HepG2 (cell line): ENCODE data around the gene GADD45GIP1. TPM values are rescaled to one million over a fixed set of nuclear protein-coding genes. Genes with fewer than 3 reads are reported as not detected.

Experiments used
- BCL6 ChIP-seq: IDR thresholded peaks from 2 replicates; pipeline ENCODE4 v1.6.1; 2016; ENCODE audit warnings: missing genetic modification reagents, missing compliant biosample characterization
- CC2D1A ChIP-seq: sonication (generic); formaldehyde crosslinking; IDR thresholded peaks from 2 replicates; pipeline ENCODE4 v1.8.1; 2023; ENCODE audit warnings: mild to moderate bottlenecking, missing genetic modification reagents
- GATAD1 ChIP-seq: IDR thresholded peaks from 2 replicates; pipeline ENCODE4 v1.6.1; 2016; ENCODE audit warnings: missing genetic modification reagents, missing compliant biosample characterization
- MXI1 ChIP-seq: IDR thresholded peaks from 3 replicates; pipeline ENCODE4 v1.6.1; 2012; ENCODE audit warnings: low read depth, low read length, inconsistent platforms, borderline replicate concordance
- NCOA2 ChIP-seq: sonication (generic); formaldehyde crosslinking; IDR thresholded peaks from 2 replicates; pipeline ENCODE4 v1.8.0; 2022; ENCODE audit warnings: inconsistent platforms
- NCOA5 ChIP-seq: sonication (generic); formaldehyde crosslinking; IDR thresholded peaks from 2 replicates; pipeline ENCODE4 v1.4.0; 2020; ENCODE audit warnings: missing genetic modification reagents
- PPARG ChIP-seq: conservative IDR thresholded peaks from 2 replicates; pipeline ENCODE4 v1.6.1; 2016; ENCODE audit warnings: missing biosample characterization, missing genetic modification reagents
- RBM39 ChIP-seq: fragments of 200-400 bp; formaldehyde crosslinking; IDR thresholded peaks from one replicate; pipeline ENCODE4 v1.6.1; 2018; ENCODE audit warnings: antibody characterized with exemption, mild to moderate bottlenecking, low read depth, low read length; ENCODE audit not compliant: poor library complexity, severe bottlenecking
- REL ChIP-seq: sonication (generic); formaldehyde crosslinking; conservative IDR thresholded peaks from 2 replicates; pipeline ENCODE4 v1.8.0; 2022; ENCODE audit warnings: mild to moderate bottlenecking, missing genetic modification reagents, moderate library complexity
- THAP11 ChIP-seq: IDR thresholded peaks from 2 replicates; pipeline ENCODE4 v1.6.1; 2016; ENCODE audit warnings: missing biosample characterization, missing genetic modification reagents
- XRCC5 ChIP-seq: fragments of 200-400 bp; formaldehyde crosslinking; optimal IDR thresholded peaks from 2 replicates; pipeline ENCODE3; 2017; ENCODE audit warnings: mild to moderate bottlenecking, low read length
- ZBTB7A ChIP-seq: sonication (generic); formaldehyde crosslinking; IDR thresholded peaks from 2 replicates; pipeline ENCODE4 v1.8.0; 2022; ENCODE audit warnings: mild to moderate bottlenecking, missing genetic modification reagents
- ZFX ChIP-seq: sonication (generic); formaldehyde crosslinking; IDR thresholded peaks from 2 replicates; pipeline ENCODE4 v1.4.0; 2020; ENCODE audit warnings: mild to moderate bottlenecking, low read depth, missing genetic modification reagents, moderate library complexity
- ZNF20 ChIP-seq: sonication (generic); formaldehyde crosslinking; IDR thresholded peaks from 2 replicates; pipeline ENCODE4 v1.4.0; 2020; ENCODE audit warnings: mild to moderate bottlenecking, moderate library complexity, missing genetic modification reagents
- ZNF749 ChIP-seq: sonication (generic); formaldehyde crosslinking; IDR thresholded peaks from 2 replicates; pipeline ENCODE4 v1.8.0; 2022; ENCODE audit warnings: mild to moderate bottlenecking, missing genetic modification reagents, moderate library complexity, borderline replicate concordance
- ZNF883 ChIP-seq: sonication (generic); formaldehyde crosslinking; IDR thresholded peaks from 2 replicates; pipeline ENCODE4 v1.5.1; 2020; ENCODE audit warnings: mild to moderate bottlenecking, missing genetic modification reagents; ENCODE audit errors: not compliant biosample characterization
- polyA plus RNA-seq, 8 experiments: library from polyadenylated mRNA; depleted of rRNA in 3 of 8; stranded (reverse) in 7 of 8; unstranded in 1 of 8; fragments of >200 nt; fragmentation: Illumina TruSeq in 4 of 8; extraction: Trizol in 4 of 8; gene quantifications; 2 replicates each; pipeline versions ENCODE4 v1.2.1 to v1.2.3, GENCODE V29; 2011 to 2016; ENCODE audit warnings: low read depth in 4 of 8, missing spikeins in 1 of 8, mixed read lengths in 1 of 8; ENCODE audit not compliant: insufficient read depth in 1 of 8
- total RNA-seq, 5 experiments: library from RNA; depleted of rRNA; stranded (reverse); fragments of >200 nt; fragmentation: Illumina TruSeq; extraction: Trizol; gene quantifications; 2 replicates each; pipeline ENCODE4 v1.2.3, GENCODE V29; 2016; ENCODE audit warnings: low read depth in 1 of 5
- TF ChIP-seq, protein P1 (sequence below): sonication (generic); formaldehyde crosslinking; IDR thresholded peaks from one replicate; pipeline ENCODE4 v1.5.1; 2020; ENCODE audit warnings: mild to moderate bottlenecking, missing genetic modification reagents; ENCODE audit errors: not compliant biosample characterization
- TF ChIP-seq, protein P2 (sequence below): sonication (generic); formaldehyde crosslinking; IDR thresholded peaks from 2 replicates; pipeline ENCODE4 v1.8.0; 2022; ENCODE audit warnings: missing genetic modification reagents, mild to moderate bottlenecking, moderate library complexity, borderline replicate concordance
- TF ChIP-seq, protein P3 (sequence below): IDR thresholded peaks from 2 replicates; pipeline ENCODE4 v1.6.1; 2018; ENCODE audit warnings: missing genetic modification reagents

GADD45GIP1 gene
- total and polyA plus RNA-seq, 2 of the 13 experiments (the other 11 are each of a cell fraction or from before 2014, with no cell fraction given) = 24.6 to 30.7 TPM

DNA sequence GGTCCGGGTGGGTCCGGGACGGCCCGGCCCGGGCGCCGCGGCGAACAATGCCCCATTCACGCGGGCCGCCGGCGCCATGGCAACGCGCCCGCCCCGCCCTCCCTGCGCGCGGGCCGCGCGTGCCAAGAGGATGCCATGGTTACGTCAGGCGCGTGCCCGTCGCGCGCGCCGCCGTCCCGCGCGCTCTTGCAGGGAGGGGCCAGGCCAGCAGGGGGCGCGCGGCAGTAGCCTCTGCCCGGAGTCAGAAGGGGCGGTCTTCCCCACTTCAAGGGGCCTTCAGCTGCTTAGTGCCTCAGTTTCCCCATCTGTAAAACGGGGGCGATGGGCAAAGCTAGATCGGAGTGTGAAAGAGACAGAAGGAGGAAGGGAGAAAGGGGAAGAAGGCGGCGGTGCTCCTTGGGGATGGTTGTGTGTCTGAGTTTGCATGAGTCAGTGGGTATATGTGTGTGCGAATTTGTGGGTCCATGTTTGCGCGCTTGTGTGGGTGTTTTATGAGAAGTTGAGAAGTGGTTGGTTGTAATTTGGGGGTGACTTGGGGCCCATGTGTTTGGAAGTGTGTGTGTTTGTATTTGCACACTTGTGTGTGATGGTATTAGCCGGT, 26.6 kb upstream of the GADD45GIP1 start (continued):
- TF ChIP-seq NCOA2 (CRISPR knock-in tag) (peak; percentile 21; the same call in 1 of the 2 replicates), NCOA5 (no peak), ZNF749 (CRISPR knock-in tag) (no peak), REL (CRISPR knock-in tag) (0 out of 2 replicates have a peak, but pooled peaks have one; percentile 71), RBM39 (no peak), PPARG (no peak), THAP11 (CRISPR knock-in tag) (peak; percentile 58), BCL6 (CRISPR knock-in tag) (0 out of 2 replicates have a peak, but pooled peaks have one; percentile 8), XRCC5 (peak; percentile 86), GATAD1 (CRISPR knock-in tag) (peak; percentile 50; the same call in 1 of the 2 replicates), ZNF20 (CRISPR knock-in tag) (no peak), MXI1 (peak; percentile 93; the same call in 2 of the 3 replicates), ZBTB7A (0 out of 2 replicates have a peak, but pooled peaks have one; percentile 15), CC2D1A (CRISPR knock-in tag) (no peak), ZNF883 (CRISPR knock-in tag) (no peak), ZFX (CRISPR knock-in tag) (peak; percentile 23; the same call in 1 of the 2 replicates)
- TF ChIP-seq, protein P1, sequence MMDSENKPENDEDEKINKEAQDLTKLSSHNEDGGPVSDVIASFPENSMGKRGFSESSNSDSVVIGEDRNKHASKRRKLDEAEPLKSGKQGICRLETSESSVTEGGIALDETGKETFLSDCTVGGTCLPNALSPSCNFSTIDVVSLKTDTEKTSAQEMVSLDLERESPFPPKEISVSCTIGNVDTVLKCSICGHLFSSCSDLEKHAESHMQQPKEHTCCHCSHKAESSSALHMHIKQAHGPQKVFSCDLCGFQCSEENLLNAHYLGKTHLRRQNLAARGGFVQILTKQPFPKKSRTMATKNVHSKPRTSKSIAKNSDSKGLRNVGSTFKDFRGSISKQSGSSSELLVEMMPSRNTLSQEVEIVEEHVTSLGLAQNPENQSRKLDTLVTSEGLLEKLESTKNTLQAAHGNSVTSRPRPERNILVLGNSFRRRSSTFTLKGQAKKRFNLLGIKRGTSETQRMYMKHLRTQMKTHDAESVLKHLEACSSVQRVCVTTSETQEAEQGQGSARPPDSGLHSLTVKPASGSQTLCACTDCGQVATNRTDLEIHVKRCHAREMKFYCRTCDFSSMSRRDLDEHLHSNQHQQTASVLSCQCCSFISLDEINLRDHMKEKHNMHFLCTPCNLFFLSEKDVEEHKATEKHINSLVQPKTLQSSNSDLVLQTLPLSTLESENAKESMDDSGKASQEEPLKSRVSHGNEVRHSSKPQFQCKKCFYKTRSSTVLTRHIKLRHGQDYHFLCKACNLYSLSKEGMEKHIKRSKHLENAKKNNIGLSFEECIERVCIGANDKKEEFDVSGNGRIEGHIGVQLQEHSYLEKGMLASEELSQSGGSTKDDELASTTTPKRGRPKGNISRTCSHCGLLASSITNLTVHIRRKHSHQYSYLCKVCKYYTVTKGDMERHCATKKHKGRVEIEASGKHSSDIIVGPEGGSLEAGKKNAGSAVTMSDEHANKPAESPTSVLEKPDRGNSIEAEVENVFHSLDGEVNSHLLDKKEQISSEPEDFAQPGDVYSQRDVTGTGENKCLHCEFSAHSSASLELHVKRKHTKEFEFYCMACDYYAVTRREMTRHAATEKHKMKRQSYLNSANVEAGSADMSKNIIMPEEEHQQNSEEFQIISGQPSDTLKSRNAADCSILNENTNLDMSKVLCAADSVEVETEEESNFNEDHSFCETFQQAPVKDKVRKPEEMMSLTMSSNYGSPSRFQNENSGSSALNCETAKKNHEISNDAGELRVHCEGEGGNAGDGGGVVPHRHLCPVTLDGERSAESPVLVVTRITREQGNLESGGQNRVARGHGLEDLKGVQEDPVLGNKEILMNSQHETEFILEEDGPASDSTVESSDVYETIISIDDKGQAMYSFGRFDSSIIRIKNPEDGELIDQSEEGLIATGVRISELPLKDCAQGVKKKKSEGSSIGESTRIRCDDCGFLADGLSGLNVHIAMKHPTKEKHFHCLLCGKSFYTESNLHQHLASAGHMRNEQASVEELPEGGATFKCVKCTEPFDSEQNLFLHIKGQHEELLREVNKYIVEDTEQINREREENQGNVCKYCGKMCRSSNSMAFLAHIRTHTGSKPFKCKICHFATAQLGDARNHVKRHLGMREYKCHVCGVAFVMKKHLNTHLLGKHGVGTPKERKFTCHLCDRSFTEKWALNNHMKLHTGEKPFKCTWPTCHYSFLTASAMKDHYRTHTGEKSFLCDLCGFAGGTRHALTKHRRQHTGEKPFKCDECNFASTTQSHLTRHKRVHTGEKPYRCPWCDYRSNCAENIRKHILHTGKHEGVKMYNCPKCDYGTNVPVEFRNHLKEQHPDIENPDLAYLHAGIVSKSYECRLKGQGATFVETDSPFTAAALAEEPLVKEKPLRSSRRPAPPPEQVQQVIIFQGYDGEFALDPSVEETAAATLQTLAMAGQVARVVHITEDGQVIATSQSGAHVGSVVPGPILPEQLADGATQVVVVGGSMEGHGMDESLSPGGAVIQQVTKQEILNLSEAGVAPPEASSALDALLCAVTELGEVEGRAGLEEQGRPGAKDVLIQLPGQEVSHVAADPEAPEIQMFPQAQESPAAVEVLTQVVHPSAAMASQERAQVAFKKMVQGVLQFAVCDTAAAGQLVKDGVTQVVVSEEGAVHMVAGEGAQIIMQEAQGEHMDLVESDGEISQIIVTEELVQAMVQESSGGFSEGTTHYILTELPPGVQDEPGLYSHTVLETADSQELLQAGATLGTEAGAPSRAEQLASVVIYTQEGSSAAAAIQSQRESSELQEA (CRISPR knock-in tag) = no peak
- TF ChIP-seq, protein P2, sequence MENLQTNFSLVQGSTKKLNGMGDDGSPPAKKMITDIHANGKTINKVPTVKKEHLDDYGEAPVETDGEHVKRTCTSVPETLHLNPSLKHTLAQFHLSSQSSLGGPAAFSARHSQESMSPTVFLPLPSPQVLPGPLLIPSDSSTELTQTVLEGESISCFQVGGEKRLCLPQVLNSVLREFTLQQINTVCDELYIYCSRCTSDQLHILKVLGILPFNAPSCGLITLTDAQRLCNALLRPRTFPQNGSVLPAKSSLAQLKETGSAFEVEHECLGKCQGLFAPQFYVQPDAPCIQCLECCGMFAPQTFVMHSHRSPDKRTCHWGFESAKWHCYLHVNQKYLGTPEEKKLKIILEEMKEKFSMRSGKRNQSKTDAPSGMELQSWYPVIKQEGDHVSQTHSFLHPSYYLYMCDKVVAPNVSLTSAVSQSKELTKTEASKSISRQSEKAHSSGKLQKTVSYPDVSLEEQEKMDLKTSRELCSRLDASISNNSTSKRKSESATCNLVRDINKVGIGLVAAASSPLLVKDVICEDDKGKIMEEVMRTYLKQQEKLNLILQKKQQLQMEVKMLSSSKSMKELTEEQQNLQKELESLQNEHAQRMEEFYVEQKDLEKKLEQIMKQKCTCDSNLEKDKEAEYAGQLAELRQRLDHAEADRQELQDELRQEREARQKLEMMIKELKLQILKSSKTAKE (CRISPR knock-in tag) = no peak
- TF ChIP-seq, protein P3, sequence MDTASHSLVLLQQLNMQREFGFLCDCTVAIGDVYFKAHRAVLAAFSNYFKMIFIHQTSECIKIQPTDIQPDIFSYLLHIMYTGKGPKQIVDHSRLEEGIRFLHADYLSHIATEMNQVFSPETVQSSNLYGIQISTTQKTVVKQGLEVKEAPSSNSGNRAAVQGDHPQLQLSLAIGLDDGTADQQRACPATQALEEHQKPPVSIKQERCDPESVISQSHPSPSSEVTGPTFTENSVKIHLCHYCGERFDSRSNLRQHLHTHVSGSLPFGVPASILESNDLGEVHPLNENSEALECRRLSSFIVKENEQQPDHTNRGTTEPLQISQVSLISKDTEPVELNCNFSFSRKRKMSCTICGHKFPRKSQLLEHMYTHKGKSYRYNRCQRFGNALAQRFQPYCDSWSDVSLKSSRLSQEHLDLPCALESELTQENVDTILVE = peak; percentile 58; the same call in 1 of the 2 replicates
